ENCODE measurements around the gene BCDIN3D. TPM values are rescaled to one million over a fixed set of nuclear protein-coding genes. Genes with fewer than 3 reads are reported as not detected.

The BCDIN3D gene
- total and polyA plus RNA-seq, 2 donors (not counting 3 experiments of a cell fraction or from before 2014, with no cell fraction given): 1.8 to 3.1 TPM

DNA sequence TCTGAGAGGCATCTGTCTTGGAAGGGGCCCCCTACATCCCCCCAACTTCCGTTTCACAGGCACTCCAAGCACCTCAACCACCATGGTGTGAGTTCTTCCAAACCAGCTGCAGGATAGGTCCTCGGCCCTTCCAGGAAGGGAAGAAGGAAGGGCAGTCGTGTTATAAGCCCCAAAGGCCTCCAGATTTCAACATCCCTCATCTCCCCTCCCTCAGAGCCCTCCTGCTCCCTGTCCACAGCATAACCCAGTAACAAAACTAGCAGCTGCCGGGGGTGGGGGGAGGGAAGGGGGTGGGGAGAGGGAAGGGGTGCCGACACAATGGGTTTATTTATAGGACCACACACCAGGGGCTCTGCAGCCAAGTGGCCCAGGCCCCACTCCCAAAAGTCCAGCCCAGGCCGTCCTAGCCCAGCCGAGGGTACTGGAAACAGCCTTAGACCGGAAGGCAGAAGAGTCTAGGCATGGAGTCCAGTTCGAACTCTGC is 33.0 kb downstream of the BCDIN3D start:
- Histone ChIP-seq H3K27ac (ENCODE audit: insufficient read depth, low read depth, low read length) (no peak overlapping the region), H3K9me3 (replicated peaks; ENCODE audit: control insufficient read depth, insufficient read depth, low read length) (no peaks in the 10 kb centered on the region), H4K20me1 (replicated peaks; ENCODE audit: control insufficient read depth, extremely low read depth, insufficient read depth, low read length) (no peaks in the 10 kb centered on the region), H3K79me2 (ENCODE audit: control insufficient read depth, insufficient read depth, low read length) (no peaks in the 10 kb centered on the region), H3K27me3 (ENCODE audit: control insufficient read depth in 2 of 2, insufficient read depth in 2 of 2, low read length in 2 of 2) (no peaks in the 10 kb centered on the region), H3K9me1 (replicated peaks; ENCODE audit: control insufficient read depth, extremely low read depth, insufficient read depth, low read length) (no peaks in the 10 kb centered on the region), H3K4me3 (replicated peaks in 1 of 3; ENCODE audit: insufficient read depth in 1 of 3, low read depth in 1 of 3, low read length in 3 of 3) (no peak overlapping the region), H3K9ac (replicated peaks; ENCODE audit: extremely low read depth, insufficient read depth, low read length) (no peak overlapping the region), H3K4me2 (ENCODE audit: insufficient read depth, low read length) (no peak overlapping the region), H2AFZ (ENCODE audit: low read depth, low read length) (no peak overlapping the region), H3K36me3 (ENCODE audit: control insufficient read depth in 2 of 2, extremely low read depth in 1 of 2, insufficient read depth in 2 of 2, low read length in 2 of 2) (peaks cover 0 to 11% of the 10 kb centered on the region in 2 experiments), H3K4me1 (ENCODE audit: control insufficient read depth, extremely low read depth, insufficient read depth, low read length) (no peaks in the 10 kb centered on the region)
- no peak for FAIRE-seq
- dilution Hi-C loops (cut with MboI; ENCODE audit: extremely low pct_ligation_motif_present, low sequenced_read_pairs) (no loop called here), intact Hi-C loops (cut with micrococcal nuclease) (no loop called here)
- DNase-seq (ENCODE audit: low read depth, low spot score): no peak
- POLR2A ChIA-PET: interaction anchor here (0.8 kb wide), 1 partner anchor 18 kb away, joined by 6 read pairs; the partner anchor contains the start of gene NCKAP5L
- TF ChIP-seq, protein P1, sequence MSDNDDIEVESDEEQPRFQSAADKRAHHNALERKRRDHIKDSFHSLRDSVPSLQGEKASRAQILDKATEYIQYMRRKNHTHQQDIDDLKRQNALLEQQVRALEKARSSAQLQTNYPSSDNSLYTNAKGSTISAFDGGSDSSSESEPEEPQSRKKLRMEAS (IDR thresholded peaks at IDR 0.05; ENCODE audit: insufficient read depth, insufficient read length): no peak
- no peak for TF ChIP-seq GATA2 (IDR thresholded peaks at IDR 0.05; ENCODE audit: insufficient read depth, insufficient read length, low read depth, low read length)
- TF ChIP-seq EZH2 (IDR thresholded peaks at IDR 0.05; ENCODE audit: borderline replicate concordance, low read depth, low read length, severe bottlenecking): no peak
- TF ChIP-seq, protein P2, sequence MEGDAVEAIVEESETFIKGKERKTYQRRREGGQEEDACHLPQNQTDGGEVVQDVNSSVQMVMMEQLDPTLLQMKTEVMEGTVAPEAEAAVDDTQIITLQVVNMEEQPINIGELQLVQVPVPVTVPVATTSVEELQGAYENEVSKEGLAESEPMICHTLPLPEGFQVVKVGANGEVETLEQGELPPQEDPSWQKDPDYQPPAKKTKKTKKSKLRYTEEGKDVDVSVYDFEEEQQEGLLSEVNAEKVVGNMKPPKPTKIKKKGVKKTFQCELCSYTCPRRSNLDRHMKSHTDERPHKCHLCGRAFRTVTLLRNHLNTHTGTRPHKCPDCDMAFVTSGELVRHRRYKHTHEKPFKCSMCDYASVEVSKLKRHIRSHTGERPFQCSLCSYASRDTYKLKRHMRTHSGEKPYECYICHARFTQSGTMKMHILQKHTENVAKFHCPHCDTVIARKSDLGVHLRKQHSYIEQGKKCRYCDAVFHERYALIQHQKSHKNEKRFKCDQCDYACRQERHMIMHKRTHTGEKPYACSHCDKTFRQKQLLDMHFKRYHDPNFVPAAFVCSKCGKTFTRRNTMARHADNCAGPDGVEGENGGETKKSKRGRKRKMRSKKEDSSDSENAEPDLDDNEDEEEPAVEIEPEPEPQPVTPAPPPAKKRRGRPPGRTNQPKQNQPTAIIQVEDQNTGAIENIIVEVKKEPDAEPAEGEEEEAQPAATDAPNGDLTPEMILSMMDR (IDR thresholded peaks at IDR 0.05; ENCODE audit: extremely low read depth in 1 of 2, insufficient read depth in 1 of 2, low read depth in 1 of 2, low read length in 2 of 2): no peak
- no peak for TF ChIP-seq MYC (IDR thresholded peaks at IDR 0.05; ENCODE audit: low read depth, low read length)
- no peak for TF ChIP-seq FOS (IDR thresholded peaks at IDR 0.05; ENCODE audit: borderline replicate concordance, insufficient read depth, low read length)
- no peak for TF ChIP-seq POLR2A (IDR thresholded peaks at IDR 0.05; ENCODE audit: low read depth, low read length)
- no peak for TF ChIP-seq POLR2AphosphoS5 (IDR thresholded peaks at IDR 0.05; ENCODE audit: insufficient read depth, low read depth, low read length)
- no peak for TF ChIP-seq JUN (IDR thresholded peaks at IDR 0.05; ENCODE audit: borderline replicate concordance, insufficient read depth, insufficient read length, low read depth)
- CTCF ChIA-PET: interaction anchor here (1.2 to 1.7 kb wide), 4 partner anchors 11 to 47 kb away, joined by 3 to 15 read pairs (median 6); no protein-coding TSS in a partner anchor
- BruUV-seq (replicated peaks): no TSS peak
